Chondrocyte (in vitro differentiated cells): Measurements from ENCODE around the gene MYCT1. TPM values are rescaled to one million over a fixed set of nuclear protein-coding genes. Genes with fewer than 3 reads are reported as not detected.

Experiments
- DNase-seq: peaks from one replicate; pipeline ENCODE4 v3.0.0; 2021; ENCODE audit warnings: mixed read lengths, low spot score
- H3K27ac Mint-ChIP-seq: one replicate; pipeline ENCODE4 v1.8.0; 2021; ENCODE audit warnings: mild to moderate bottlenecking, moderate library complexity, mixed read lengths; ENCODE audit not compliant: unreplicated experiment
- H3K27me3 Mint-ChIP-seq: 2 replicates; pipeline ENCODE4 v1.8.0; 2021; ENCODE audit warnings: low read depth, mixed read lengths
- H3K36me3 Mint-ChIP-seq: 2 replicates; pipeline ENCODE4 v1.8.0; 2021; ENCODE audit warnings: low read depth, mixed read lengths
- H3K4me1 Mint-ChIP-seq: 2 replicates; pipeline ENCODE4 v1.8.0; 2021; ENCODE audit warnings: low read depth, mild to moderate bottlenecking, mixed read lengths
- H3K4me3 Mint-ChIP-seq: one replicate; pipeline ENCODE4 v1.8.0; 2021; ENCODE audit warnings: mild to moderate bottlenecking, moderate library complexity, mixed read lengths; ENCODE audit not compliant: unreplicated experiment
- H3K9me3 Mint-ChIP-seq: 2 replicates; pipeline ENCODE4 v1.8.0; 2021; ENCODE audit warnings: low read depth, mixed read lengths
- CTCF ChIP-seq: fragments of 200-600 bp; sonication (generic); IDR thresholded peaks from 2 replicates; pipeline ENCODE4 v1.5.0; 2021; ENCODE audit warnings: antibody characterized with exemption, mild to moderate bottlenecking, moderate library complexity
- total RNA-seq: library from RNA; stranded (reverse); gene quantifications from 3 replicates; pipeline ENCODE4 v1.2.1, GENCODE V29; 2021

The MYCT1 gene
- total RNA-seq, 1 donor from 2014 or later = not detected

- TF ChIP-seq CTCF = no peak
- Mint-ChIP-seq H3K27ac (no peak within 1 kb of the TSS), H3K4me3 (no peak within 1 kb of the TSS), H3K9me3 (no peaks in the 10 kb centered on the region), H3K4me1 (peaks cover 7% of the 10 kb centered on the region), H3K36me3 (no peaks in the 10 kb centered on the region), H3K27me3 (peaks cover 14% of the 10 kb centered on the region)
- DNase-seq = no peak
Observed at GRCh38 chr6:152750694-152751093, 53.0 kb downstream of the MYCT1 start, which contains the start of gene VIP. VIP (plus strand) TSS chr6:152750797; CDS start chr6:152752178, 1,381 bp downstream.

- Mint-ChIP-seq H3K4me3 (no peak overlapping the region), H3K36me3 (no peaks in the 10 kb centered on the region), H3K9me3 (no peaks in the 10 kb centered on the region), H3K4me1 (no peaks in the 10 kb centered on the region), H3K27me3 (peaks cover 8% of the 10 kb centered on the region), H3K27ac (no peak overlapping the region)
- no peak for DNase-seq
- no peak for TF ChIP-seq CTCF
Observed at GRCh38 chr6:152765331-152765730, 67.6 kb downstream of the MYCT1 start.

GRCh38 chr6:152769159-152769558, 71.5 kb downstream of the MYCT1 start:
- Mint-ChIP-seq H3K27me3 (peaks cover 8% of the 10 kb centered on the region), H3K9me3 (no peaks in the 10 kb centered on the region), H3K27ac (no peak overlapping the region), H3K4me3 (no peak overlapping the region), H3K36me3 (no peaks in the 10 kb centered on the region), H3K4me1 (no peaks in the 10 kb centered on the region)
- DNase-seq = no peak
- TF ChIP-seq CTCF = no peak

GRCh38 chr6:152769993-152770392, 72.3 kb downstream of the MYCT1 start:
- H3K4me3 Mint-ChIP-seq = no peak overlapping the region
- H3K4me1 Mint-ChIP-seq = no peaks in the 10 kb centered on the region
- H3K9me3 Mint-ChIP-seq = no peaks in the 10 kb centered on the region
- H3K27ac Mint-ChIP-seq = no peak overlapping the region
- H3K27me3 Mint-ChIP-seq = peaks cover 8% of the 10 kb centered on the region
- no peaks in the 10 kb centered on the region for H3K36me3 Mint-ChIP-seq
- no peak for DNase-seq
- no peak for TF ChIP-seq CTCF

- Mint-ChIP-seq H3K9me3 (no peaks in the 10 kb centered on the region), H3K4me1 (no peaks in the 10 kb centered on the region), H3K27me3 (peaks cover 8% of the 10 kb centered on the region), H3K4me3 (no peak overlapping the region), H3K36me3 (no peaks in the 10 kb centered on the region), H3K27ac (no peak overlapping the region)
- no peak for TF ChIP-seq CTCF
- DNase-seq = no peak
Observed at GRCh38 chr6:152771061-152771687, 73.5 kb downstream of the MYCT1 start.

Other genes starting within 250 kb of the MYCT1 start
- 151 to 182 TPM (median 157 TPM) in 3 replicates for gene SYNE1, start 60.5 kb upstream of the MYCT1 start, total RNA-seq
- gene VIP, start 52.9 kb downstream of the MYCT1 start, total RNA-seq = not detected in 3 replicates